Suppressor macrophage (primary cell): Measurements from ENCODE around the gene KIF20B.

ENCODE experiments used
- DNase-seq, 4 experiments: peaks; one replicate each; pipeline ENCODE4 v3.0.0-alpha.2; 2020 to 2022
- total RNA-seq, 17 experiments: gene quantifications; one replicate each; lab custom pipeline; 2026; ENCODE audit warnings: mixed read lengths in 6 of 17, inconsistent platforms in 3 of 17; lab: John Stamatoyannopoulos, UW

KIF20B gene, protein sequence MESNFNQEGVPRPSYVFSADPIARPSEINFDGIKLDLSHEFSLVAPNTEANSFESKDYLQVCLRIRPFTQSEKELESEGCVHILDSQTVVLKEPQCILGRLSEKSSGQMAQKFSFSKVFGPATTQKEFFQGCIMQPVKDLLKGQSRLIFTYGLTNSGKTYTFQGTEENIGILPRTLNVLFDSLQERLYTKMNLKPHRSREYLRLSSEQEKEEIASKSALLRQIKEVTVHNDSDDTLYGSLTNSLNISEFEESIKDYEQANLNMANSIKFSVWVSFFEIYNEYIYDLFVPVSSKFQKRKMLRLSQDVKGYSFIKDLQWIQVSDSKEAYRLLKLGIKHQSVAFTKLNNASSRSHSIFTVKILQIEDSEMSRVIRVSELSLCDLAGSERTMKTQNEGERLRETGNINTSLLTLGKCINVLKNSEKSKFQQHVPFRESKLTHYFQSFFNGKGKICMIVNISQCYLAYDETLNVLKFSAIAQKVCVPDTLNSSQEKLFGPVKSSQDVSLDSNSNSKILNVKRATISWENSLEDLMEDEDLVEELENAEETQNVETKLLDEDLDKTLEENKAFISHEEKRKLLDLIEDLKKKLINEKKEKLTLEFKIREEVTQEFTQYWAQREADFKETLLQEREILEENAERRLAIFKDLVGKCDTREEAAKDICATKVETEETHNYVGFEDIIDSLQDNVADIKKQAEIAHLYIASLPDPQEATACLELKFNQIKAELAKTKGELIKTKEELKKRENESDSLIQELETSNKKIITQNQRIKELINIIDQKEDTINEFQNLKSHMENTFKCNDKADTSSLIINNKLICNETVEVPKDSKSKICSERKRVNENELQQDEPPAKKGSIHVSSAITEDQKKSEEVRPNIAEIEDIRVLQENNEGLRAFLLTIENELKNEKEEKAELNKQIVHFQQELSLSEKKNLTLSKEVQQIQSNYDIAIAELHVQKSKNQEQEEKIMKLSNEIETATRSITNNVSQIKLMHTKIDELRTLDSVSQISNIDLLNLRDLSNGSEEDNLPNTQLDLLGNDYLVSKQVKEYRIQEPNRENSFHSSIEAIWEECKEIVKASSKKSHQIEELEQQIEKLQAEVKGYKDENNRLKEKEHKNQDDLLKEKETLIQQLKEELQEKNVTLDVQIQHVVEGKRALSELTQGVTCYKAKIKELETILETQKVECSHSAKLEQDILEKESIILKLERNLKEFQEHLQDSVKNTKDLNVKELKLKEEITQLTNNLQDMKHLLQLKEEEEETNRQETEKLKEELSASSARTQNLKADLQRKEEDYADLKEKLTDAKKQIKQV (N-terminal part only)
- total RNA-seq, result 6.0 to 70.0 (median 23.9) reads per million in 17 experiments

GRCh38 chr10:89701242-89702120 lies at the start of gene KIF20B:
Gene KIF20B, plus strand, starts transcription at chr10:89701590. Its CDS starts 3,705 bp downstream, at chr10:89705295.
- peak; percentile 97 to 98 (median 98) for DNase-seq

GRCh38 chr10:89651916-89652573 lies 49.3 kb upstream of the KIF20B start:
- peak in 2 of 4 experiments; percentile 15 to 29 for DNase-seq

DNA sequence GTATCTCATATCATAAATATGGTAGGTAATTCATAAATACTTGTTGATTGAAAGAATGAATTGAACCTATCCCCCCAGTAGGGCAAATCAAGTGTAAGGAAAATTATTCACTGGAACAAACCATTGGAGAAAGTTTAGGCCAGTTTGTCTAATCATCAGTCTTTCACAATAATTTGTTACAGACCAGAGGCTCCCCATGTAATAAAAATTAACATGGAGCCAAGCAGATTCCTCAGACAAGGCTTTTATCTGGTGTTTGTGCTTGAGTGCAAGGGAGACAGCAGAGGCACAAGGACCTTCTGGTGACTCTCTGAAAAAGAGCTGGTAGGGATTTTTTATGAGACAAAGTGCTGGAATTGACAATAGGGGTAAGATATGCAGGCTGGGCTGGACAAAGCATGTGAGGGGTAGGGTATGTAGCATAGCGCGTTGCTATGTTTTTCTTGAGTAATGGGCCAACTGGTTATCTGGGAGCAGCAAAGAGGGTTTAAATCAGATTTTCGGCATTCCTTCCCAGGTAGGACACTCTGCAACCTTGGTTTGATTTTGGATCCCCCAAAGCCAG lies 48.5 kb upstream of the KIF20B start:
- DNase-seq, result no peak

- no peak for DNase-seq
Observed at GRCh38 chr10:89653410-89653869, 48.0 kb upstream of the KIF20B start.

DNA sequence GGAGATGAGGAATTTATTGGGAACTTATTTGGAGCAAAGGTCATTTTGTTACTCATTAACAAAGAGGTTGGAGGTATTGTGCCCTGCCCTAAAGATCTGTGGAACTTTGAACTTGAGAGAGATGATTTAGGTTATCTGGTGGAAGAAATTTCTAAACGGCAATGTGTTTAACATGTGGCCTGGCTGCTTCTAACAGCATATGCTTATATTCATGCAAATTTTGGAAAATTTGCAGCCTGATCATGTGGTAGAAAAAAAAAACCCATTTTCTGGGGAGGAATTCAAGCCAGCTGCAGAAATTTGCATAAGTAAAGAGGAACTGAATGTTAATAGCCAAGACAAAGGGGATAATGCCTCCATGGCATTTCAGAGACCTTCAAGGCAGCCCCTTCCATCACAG lies 45.7 kb upstream of the KIF20B start:
- peak in 1 of 4 experiments; percentile 7 for DNase-seq

GRCh38 chr10:89657302-89657701 lies 44.1 kb upstream of the KIF20B start:
- no peak for DNase-seq

DNA sequence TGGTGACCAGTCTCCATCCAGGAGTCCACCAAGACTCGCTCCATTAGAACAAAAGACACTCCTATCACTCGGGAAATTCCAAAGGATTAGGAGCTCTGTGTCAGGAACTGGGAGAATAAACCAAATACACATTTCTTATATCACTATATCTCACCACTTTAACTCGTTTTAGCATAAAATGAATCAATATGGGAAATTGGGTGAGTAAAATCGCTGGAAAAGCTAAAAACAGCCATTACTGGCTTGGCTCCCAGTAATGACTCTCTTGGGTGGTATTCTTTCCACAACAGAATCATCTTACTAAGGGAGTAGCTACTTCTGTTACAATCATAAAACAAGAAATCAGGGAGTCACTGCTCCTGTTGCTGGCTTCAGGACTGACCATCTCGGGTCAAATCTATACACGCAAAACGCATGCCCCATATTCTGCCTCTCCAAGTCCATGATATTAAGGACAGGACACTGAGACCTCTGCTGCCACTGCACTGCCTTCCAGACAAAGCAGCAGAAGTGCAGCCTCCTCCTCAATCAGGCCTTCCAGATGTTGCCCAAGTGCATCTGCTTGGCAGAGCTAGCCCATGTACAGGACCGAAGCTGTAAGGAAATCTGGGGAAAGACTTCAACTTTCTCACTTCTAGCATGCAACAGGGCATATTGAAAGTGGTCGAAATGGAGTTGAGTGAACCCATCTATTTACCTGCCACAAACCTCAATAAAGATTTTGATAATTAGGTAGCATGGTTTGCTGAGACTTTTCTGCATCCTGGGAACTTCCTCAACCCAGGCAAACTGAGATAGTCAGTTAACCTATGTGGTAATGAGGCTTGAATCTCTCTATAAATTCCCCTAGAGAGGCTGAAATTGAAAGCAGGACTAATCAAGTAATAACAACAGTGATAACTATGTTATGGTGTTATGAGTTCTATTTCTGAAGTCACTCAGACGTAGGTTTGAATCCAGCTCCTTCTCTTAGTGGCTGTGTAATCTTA lies 42.0 kb upstream of the KIF20B start:
- DNase-seq, result no peak

DNA sequence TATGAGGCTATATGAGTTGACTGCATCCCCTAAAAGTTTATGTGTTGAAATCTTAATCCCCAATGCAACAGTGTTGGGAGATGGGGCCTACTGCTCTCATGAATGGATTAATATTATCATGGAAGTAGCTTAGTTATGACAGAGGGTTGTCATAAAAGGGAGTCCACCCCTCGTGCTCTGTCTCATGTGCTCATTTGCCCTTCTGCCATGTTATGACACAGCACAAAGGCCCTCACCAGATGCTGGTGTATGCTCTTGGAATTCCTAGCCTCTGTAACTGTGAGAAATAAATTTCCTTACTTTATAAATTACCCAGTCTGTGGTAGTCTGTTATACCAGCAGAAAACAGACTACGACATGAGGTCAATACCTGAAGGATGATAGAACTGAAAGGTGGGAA lies 38.8 kb upstream of the KIF20B start:
- DNase-seq, result no peak

DNA sequence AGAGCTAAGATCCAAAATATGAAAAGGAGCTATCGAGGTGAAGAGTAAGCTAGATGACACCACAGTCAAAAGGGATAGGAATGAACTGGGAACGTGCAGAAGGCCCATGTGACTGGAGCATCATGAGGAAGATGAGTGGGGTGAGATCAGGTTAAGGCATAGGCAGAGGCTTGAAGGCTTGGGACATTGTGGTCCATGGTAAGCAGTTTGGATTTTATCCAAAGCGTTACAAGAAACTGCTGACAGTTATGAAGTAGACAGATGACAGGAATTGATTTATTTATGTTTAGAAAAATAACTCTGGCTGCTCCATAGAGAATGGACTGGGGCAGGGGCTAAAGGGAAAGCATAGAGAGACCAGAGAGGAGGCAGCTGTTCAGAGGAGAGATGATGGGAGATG lies 38.2 kb upstream of the KIF20B start:
- DNase-seq, result no peak

DNA sequence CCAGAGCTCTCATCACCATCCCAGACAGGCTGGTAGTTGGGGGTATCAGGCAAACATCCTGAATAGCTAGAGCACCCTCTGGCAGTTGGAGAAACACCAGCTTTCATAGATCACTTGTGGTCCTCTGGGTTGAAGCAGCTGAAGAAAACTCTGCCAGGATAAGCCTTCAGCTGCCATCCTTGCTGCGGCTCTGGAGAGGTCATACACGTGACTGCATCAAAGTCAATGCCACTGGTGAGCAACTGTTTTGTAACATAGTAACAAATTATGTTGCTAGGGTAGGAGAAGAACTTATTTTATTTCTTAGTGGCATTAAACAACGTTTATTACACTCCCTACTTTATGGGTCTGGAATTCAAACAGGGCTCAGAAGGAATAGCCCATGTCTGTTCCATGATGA lies 37.2 kb upstream of the KIF20B start:
- DNase-seq, result no peak

- no peak for DNase-seq
Observed at GRCh38 chr10:89665302-89665701, 36.1 kb upstream of the KIF20B start.

- DNase-seq, result no peak
Observed at GRCh38 chr10:89666138-89666537, 35.3 kb upstream of the KIF20B start.

GRCh38 chr10:89668386-89669071 lies 32.9 kb upstream of the KIF20B start:
- DNase-seq, result peak in 3 of 4 experiments; percentile 16 to 23 (median 16)

GRCh38 chr10:89669985-89670384 lies 31.4 kb upstream of the KIF20B start:
- no peak for DNase-seq

DNA sequence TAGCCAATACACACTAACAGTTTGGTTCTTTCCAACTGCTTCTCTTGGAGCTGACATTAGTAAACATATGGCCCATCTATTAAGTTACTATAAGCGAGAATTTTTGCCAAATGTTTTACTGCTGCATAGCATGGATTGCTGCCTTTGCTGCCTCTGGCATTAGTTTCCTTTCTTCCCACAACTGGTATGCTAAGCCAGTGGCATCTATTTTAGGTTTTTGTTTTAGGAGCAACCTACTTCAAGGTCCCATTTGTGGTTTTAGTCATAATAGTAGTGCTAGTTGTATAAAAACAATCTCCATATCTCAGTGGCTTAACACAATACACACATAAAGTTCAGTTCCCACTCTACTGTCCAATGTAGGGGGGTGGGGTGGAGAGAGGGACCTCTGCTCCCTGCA lies 30.5 kb upstream of the KIF20B start:
- DNase-seq, result no peak

DNA sequence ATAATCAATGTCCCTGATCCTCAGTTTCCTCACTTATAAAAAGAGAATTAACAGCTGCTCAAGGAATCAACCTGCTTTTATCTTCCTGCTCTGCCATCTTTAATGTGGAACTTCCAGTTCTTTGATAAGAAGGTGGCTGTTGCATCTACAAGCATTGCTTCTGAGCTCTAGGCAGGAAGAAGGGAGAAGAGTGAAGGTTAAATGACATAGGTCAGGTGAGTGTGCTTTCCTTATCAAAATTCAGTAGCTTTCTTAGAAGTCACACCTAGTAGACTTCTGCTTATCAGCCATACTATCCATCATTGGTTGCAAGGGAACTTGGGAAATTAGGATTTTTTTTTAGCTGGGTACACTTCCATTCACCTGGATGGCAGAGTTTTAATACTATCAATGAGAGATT lies 24.0 kb upstream of the KIF20B start:
- DNase-seq, result no peak

GRCh38 chr10:89679986-89680385 lies 21.4 kb upstream of the KIF20B start:
- no peak for DNase-seq

GRCh38 chr10:89683883-89684282 lies 17.5 kb upstream of the KIF20B start:
- DNase-seq, result no peak

GRCh38 chr10:89684604-89685003 lies 16.8 kb upstream of the KIF20B start:
- peak; percentile 67 to 81 (median 72) for DNase-seq
